Glutamatergic neuron (in vitro differentiated cells): ENCODE measurements around the gene ENG. TPM values are rescaled to one million over a fixed set of nuclear protein-coding genes. Genes with fewer than 3 reads are reported as not detected.

Experiments used
- DNase-seq: peaks from one replicate; pipeline ENCODE4 v3.0.0; 2022
- H3K27ac Mint-ChIP-seq: one replicate; pipeline ENCODE4 v1.8.0; 2020; ENCODE audit warnings: mild to moderate bottlenecking, mixed read lengths, inconsistent platforms; ENCODE audit not compliant: unreplicated experiment
- H3K27me3 Mint-ChIP-seq: one replicate; pipeline ENCODE4 v1.8.0; 2020; ENCODE audit warnings: mild to moderate bottlenecking, moderate library complexity, mixed read lengths, inconsistent platforms; ENCODE audit not compliant: unreplicated experiment
- H3K36me3 Mint-ChIP-seq: one replicate; pipeline ENCODE4 v1.8.0; 2020; ENCODE audit warnings: mild to moderate bottlenecking, mixed read lengths, inconsistent platforms; ENCODE audit not compliant: unreplicated experiment
- H3K4me1 Mint-ChIP-seq: one replicate; pipeline ENCODE4 v1.8.0; 2020; ENCODE audit warnings: mild to moderate bottlenecking, low read depth, mixed read lengths, inconsistent platforms; ENCODE audit not compliant: unreplicated experiment
- H3K4me3 Mint-ChIP-seq: one replicate; pipeline ENCODE4 v1.8.0; 2020; ENCODE audit warnings: mild to moderate bottlenecking, mixed read lengths, inconsistent platforms; ENCODE audit not compliant: unreplicated experiment
- H3K9me3 Mint-ChIP-seq: one replicate; pipeline ENCODE4 v1.8.0; 2020; ENCODE audit warnings: mild to moderate bottlenecking, moderate library complexity, mixed read lengths, inconsistent platforms; ENCODE audit not compliant: unreplicated experiment
- CTCF ChIP-seq: fragments of 200-600 bp; sonication (generic); IDR thresholded peaks from one replicate; pipeline ENCODE4 v1.5.0; 2021; ENCODE audit not compliant: partially characterized antibody, unreplicated experiment
- total RNA-seq: library from RNA; stranded (reverse); fragmentation: NEBNext Ultra II Directional; extraction: Animal tissue kit (Norgen Biotek cat#: 25700); gene quantifications from one replicate; pipeline ENCODE4 v1.2.1, GENCODE V29; 2021; ENCODE audit not compliant: unreplicated experiment

ENG gene
- total RNA-seq, 1 donor from 2014 or later, result not detected

GRCh38 chr9:127801955-127802575, 52.4 kb downstream of the ENG start:
- Mint-ChIP-seq H3K27ac (peak overlapping the region; percentile 80), H3K4me1 (peaks cover 7% of the 10 kb centered on the region)
- DNase-seq, result no peak

DNA sequence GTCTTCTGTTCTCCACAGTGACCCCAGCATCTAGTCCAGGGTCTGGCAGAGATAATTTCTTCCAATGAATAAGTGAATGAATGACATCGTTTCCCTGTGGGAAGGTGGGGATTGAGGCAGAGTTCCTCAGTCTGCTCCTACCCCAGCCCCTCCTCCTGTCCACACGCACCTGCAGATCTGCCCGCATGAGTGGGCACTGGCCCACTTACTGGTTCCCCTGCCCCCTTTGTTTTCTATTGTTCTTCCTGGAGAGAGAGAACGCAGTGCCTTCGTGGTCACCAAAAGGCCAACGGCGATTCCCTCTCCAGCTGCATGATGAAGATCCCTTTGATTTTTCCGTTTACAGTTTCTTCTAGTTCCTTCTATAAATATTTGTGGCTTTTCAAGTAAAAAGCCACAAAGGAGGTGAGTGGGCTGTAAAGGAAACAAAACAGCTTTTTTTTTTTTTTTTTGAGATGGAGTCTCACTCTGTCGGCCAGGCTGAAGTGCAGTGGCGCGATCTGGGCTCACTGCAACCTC, 57.5 kb downstream of the ENG start:
- Mint-ChIP-seq H3K36me3 (no peaks in the 10 kb centered on the region), H3K9me3 (peaks cover 8% of the 10 kb centered on the region), H3K4me1 (peaks cover 12% of the 10 kb centered on the region), H3K4me3 (no peak overlapping the region), H3K27me3 (peaks cover 2% of the 10 kb centered on the region), H3K27ac (peak overlapping the region; percentile 4)
- no peak for DNase-seq
- TF ChIP-seq CTCF, result no peak

More at GRCh38 chr9:127801955-127802575, 52.4 kb downstream of the ENG start:
- Mint-ChIP-seq H3K4me3 (peak overlapping the region; percentile 74), H3K36me3 (no peaks in the 10 kb centered on the region), H3K27me3 (peaks cover 2% of the 10 kb centered on the region), H3K9me3 (peaks cover 8% of the 10 kb centered on the region)
- no peak for TF ChIP-seq CTCF

GRCh38 chr9:127796225-127796813, 58.1 kb downstream of the ENG start:
- H3K4me1 Mint-ChIP-seq, result peaks cover 12% of the 10 kb centered on the region
- H3K27me3 Mint-ChIP-seq, result peaks cover 1% of the 10 kb centered on the region
- peaks cover 8% of the 10 kb centered on the region for H3K9me3 Mint-ChIP-seq
- H3K36me3 Mint-ChIP-seq, result no peaks in the 10 kb centered on the region
- DNase-seq, result no peak
- H3K27ac Mint-ChIP-seq, result no peak overlapping the region
- H3K4me3 Mint-ChIP-seq, result no peak overlapping the region
- TF ChIP-seq CTCF, result no peak

DNA sequence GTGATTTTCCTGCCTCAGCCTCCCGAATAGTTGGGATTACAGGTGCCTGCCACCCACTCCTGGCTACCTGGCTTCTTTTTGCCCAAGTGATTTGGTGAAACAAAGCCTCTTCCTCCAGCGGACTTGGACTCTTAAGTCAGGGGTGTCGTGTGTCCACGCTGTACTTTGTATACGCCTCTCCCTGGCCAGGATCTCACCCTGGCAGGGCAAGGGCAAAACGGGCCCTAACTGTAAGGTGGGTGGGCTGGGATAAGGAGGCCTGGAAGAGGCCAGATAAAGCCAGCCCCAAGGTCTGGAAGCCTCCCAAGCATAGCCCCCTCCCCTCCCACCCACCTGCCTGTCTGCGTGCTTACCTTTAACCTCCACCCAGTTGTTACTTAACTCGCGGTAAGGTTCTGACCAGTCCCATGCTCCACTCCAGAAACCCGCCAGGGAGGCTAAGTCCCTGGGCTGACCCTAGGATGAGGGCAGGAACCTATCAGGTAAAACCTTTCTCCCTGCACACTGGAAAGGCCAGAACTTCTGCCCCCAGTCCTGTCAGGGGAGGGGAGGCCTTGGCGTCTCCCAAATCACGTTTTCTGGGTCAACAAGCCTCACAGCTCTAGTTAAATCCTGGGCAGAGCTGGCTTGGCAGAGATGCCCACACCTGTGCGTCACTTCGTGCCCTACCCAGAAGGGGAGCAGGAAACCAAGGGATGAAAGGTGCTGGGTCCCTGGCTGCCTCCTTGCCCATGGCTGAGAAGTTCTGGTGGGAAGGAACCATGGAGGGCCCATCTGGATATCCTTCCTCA, 60.3 kb downstream of the ENG start:
- Mint-ChIP-seq H3K9me3 (peaks cover 10% of the 10 kb centered on the region), H3K27ac (peak overlapping the region; percentile 68), H3K36me3 (no peaks in the 10 kb centered on the region), H3K27me3 (peaks cover 1% of the 10 kb centered on the region), H3K4me3 (no peak overlapping the region), H3K4me1 (peaks cover 5% of the 10 kb centered on the region)
- DNase-seq, result no peak
- TF ChIP-seq CTCF, result no peak
